CD14-positive monocyte (primary cell): ENCODE results near the gene AQP9. TPM values are rescaled to one million over a fixed set of nuclear protein-coding genes. Genes with fewer than 3 reads are reported as not detected.

ENCODE experiments used
- DNase-seq, 3 donors: peaks; one replicate each; pipeline ENCODE4 v3.0.0-alpha.2; 2011 to 2022
- H2AFZ ChIP-seq: 2 replicates; pipeline ENCODE4 v1.6.0; 2012; ENCODE audit warnings: mild to moderate bottlenecking, low read depth, low read length, inconsistent platforms; ENCODE audit not compliant: insufficient read depth, poor library complexity, severe bottlenecking
- H3K27ac ChIP-seq, 2 donors: 1 replicate in 1 of 2; 2 replicates in 1 of 2; pipeline ENCODE4 v1.5.1; 2012 to 2013; ENCODE audit warnings: low read length in 2 of 2, control low read depth in 1 of 2, inconsistent platforms in 1 of 2, low read depth in 1 of 2, mild to moderate bottlenecking in 1 of 2
- H3K27me3 ChIP-seq, 2 donors: one replicate each; pipeline versions ENCODE4 v1.6.0 to v1.6.1; 2011 to 2013; ENCODE audit warnings: low read length in 2 of 2; ENCODE audit not compliant: control insufficient read depth in 2 of 2, insufficient read depth in 2 of 2
- H3K36me3 ChIP-seq, 2 donors: replicated peaks in 1 of 2; 1 replicate in 1 of 2; 2 replicates in 1 of 2; pipeline versions ENCODE4 v1.5.1 to v1.6.1; 2012 to 2013; ENCODE audit warnings: low read length in 2 of 2, control low read depth in 1 of 2, inconsistent platforms in 1 of 2, mild to moderate bottlenecking in 1 of 2; ENCODE audit not compliant: insufficient read depth in 2 of 2, control insufficient read depth in 1 of 2
- H3K4me1 ChIP-seq, 2 donors: 1 replicate in 1 of 2; 2 replicates in 1 of 2; pipeline versions ENCODE4 v1.5.1 to v1.6.1; 2012 to 2013; ENCODE audit warnings: low read length in 2 of 2, control low read depth in 1 of 2, inconsistent platforms in 1 of 2, mild to moderate bottlenecking in 1 of 2, moderate library complexity in 1 of 2; ENCODE audit not compliant: insufficient read depth in 2 of 2, control insufficient read depth in 1 of 2
- H3K4me2 ChIP-seq: replicated peaks from 2 replicates; pipeline ENCODE3; 2012; ENCODE audit warnings: low read length, moderate library complexity, mild to moderate bottlenecking; ENCODE audit not compliant: poor library complexity, severe bottlenecking; ENCODE audit errors: extremely low read depth
- H3K4me3 ChIP-seq, 3 experiments: fragments of 200-600 bp in 1 of 3; sonication (generic) in 1 of 3; replicated peaks in 1 of 3; 1 replicate in 2 of 3; 2 replicates in 1 of 3; pipeline ENCODE4 v1.5.1; 2011 to 2013; ENCODE audit warnings: low read length in 3 of 3, mild to moderate bottlenecking in 3 of 3, control low read depth in 2 of 3, low read depth in 2 of 3, inconsistent platforms in 1 of 3, moderate library complexity in 1 of 3
- H3K79me2 ChIP-seq: 2 replicates; pipeline ENCODE4 v1.6.0; 2012; ENCODE audit warnings: mild to moderate bottlenecking, control low read depth, inconsistent platforms, low read length, moderate library complexity; ENCODE audit not compliant: insufficient read depth
- H3K9ac ChIP-seq: 2 replicates; pipeline ENCODE4 v1.6.0; 2017; ENCODE audit warnings: low read length, mild to moderate bottlenecking; ENCODE audit not compliant: insufficient read depth, poor library complexity, severe bottlenecking
- H3K9me3 ChIP-seq, 2 donors: replicated peaks in 1 of 2; 1 replicate in 1 of 2; 2 replicates in 1 of 2; pipeline versions ENCODE4 v1.5.1 to v1.6.1; 2012 to 2013; ENCODE audit warnings: low read length in 2 of 2, control low read depth in 1 of 2; ENCODE audit not compliant: control insufficient read depth in 1 of 2, insufficient read depth in 1 of 2
- H4K20me1 ChIP-seq: 2 replicates; pipeline ENCODE4 v1.6.0; 2012; ENCODE audit warnings: mild to moderate bottlenecking, low read length, control low read depth, moderate library complexity; ENCODE audit not compliant: insufficient read depth
- H3K27ac Mint-ChIP-seq, 7 donors: one replicate each; pipeline ENCODE4 v1.8.0; 2020; ENCODE audit warnings: mild to moderate bottlenecking in 7 of 7, mixed read lengths in 7 of 7, moderate library complexity in 6 of 7, inconsistent platforms in 2 of 7
- H3K27me3 Mint-ChIP-seq, 3 donors: one replicate each; pipeline ENCODE4 v1.8.0; 2021 to 2022; ENCODE audit warnings: low read depth in 3 of 3, mild to moderate bottlenecking in 3 of 3, mixed read lengths in 3 of 3, moderate library complexity in 3 of 3, inconsistent platforms in 1 of 3
- H3K36me3 Mint-ChIP-seq, 2 donors: one replicate each; pipeline ENCODE4 v1.8.0; 2020; ENCODE audit warnings: mixed read lengths in 2 of 2, inconsistent platforms in 1 of 2, mild to moderate bottlenecking in 1 of 2
- H3K4me1 Mint-ChIP-seq: one replicate; pipeline ENCODE4 v1.8.0; 2020; ENCODE audit warnings: mild to moderate bottlenecking, mixed read lengths
- H3K4me3 Mint-ChIP-seq, 2 donors: one replicate each; pipeline ENCODE4 v1.8.0; 2020; ENCODE audit warnings: mild to moderate bottlenecking in 2 of 2, mixed read lengths in 2 of 2, moderate library complexity in 1 of 2
- H3K9me3 Mint-ChIP-seq, 7 donors: one replicate each; pipeline ENCODE4 v1.8.0; 2020 to 2022; ENCODE audit warnings: mixed read lengths in 7 of 7, mild to moderate bottlenecking in 6 of 7, moderate library complexity in 6 of 7, inconsistent platforms in 2 of 7
- CTCF ChIP-seq: fragments of 200-600 bp; IDR thresholded peaks from one replicate; pipeline ENCODE4 v1.8.0; 2022; ENCODE audit warnings: antibody characterized with exemption, mild to moderate bottlenecking
- WGBS: methylation state at CpG from one replicate; pipeline ENCODE4 v1.1.5; 2013; ENCODE audit warnings: missing lambda C conversion rate; ENCODE audit not compliant: insufficient coverage; 5-methylcytosine and 5-hydroxymethylcytosine counted together
- intact Hi-C, 2 donors: fragments of 100-400 bp; cut with micrococcal nuclease; formaldehyde crosslinking; loops; one replicate each; pipeline versions ENCODE4 v1.15.0 to v1.15.1; 2023
- polyA plus RNA-seq, 3 donors: library from polyadenylated mRNA; depleted of rRNA in 1 of 3; unstranded in 2 of 3; stranded (reverse) in 1 of 3; fragments of 300-500 nt in 2 of 3; fragments of >200 nt in 1 of 3; fragmentation: Illumina TruSeq in 2 of 3; gene quantifications; 1 replicate in 2 of 3; 2 replicates in 1 of 3; pipeline ENCODE4 v1.2.3, GENCODE V29; 2012 to 2021

The AQP9 gene
- polyA plus RNA-seq, 3 donors: 35.6 to 141 (median 112) TPM

DNA sequence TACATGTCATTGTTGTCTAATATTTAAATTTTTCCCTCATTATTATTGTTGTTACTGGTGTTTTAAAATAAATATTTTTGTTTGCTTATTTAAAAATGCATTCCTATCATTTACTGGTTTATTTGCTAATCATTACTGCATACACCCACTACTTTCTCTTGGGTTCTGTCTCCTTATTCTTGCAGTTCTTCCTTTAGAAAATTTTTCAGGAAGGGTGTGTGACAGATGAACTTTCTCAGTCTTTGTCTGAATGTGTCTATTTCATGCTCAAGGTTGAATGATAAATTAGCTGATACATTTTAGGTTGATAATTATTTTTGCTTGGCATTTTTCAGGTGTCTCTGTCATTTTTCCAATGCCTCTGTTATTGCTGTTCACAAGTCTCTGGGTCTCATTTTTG lies 7.4 kb downstream of the AQP9 start:
- Histone ChIP-seq H3K4me1 (peaks cover 78 to 91% of the 10 kb centered on the region in 2 donors), H3K27ac (peak overlapping the region; percentile 98), H3K4me2 (peak overlapping the region; percentile 54), H3K4me3 (peak overlapping the region in 2 of 3 experiments; percentile 10 to 55), H4K20me1 (no peaks in the 10 kb centered on the region), H3K27me3 (no peaks in the 10 kb centered on the region), H2AFZ (no peak overlapping the region), H3K9ac (peak overlapping the region; percentile 70), H3K79me2 (peaks cover 31% of the 10 kb centered on the region), H3K36me3 (peaks cover 0 to 10% of the 10 kb centered on the region in 2 donors), H3K9me3 (no peaks in the 10 kb centered on the region)
- Mint-ChIP-seq H3K4me3 (peak overlapping the region; percentile 58 to 78), H3K36me3 (peaks cover 35 to 47% of the 10 kb centered on the region in 2 donors), H3K27ac (peak overlapping the region; percentile 99 to 100 (median 100)), H3K9me3 (peaks cover 0 to 1% (median 0%) of the 10 kb centered on the region in 7 donors), H3K27me3 (peaks cover 0 to 2% (median 0%) of the 10 kb centered on the region in 3 donors), H3K4me1 (peaks cover 75% of the 10 kb centered on the region)
- DNase-seq: no peak
- TF ChIP-seq CTCF: no peak
- intact Hi-C loops: loop anchor here in 1 of 2 donors (10.0 kb wide), 1 partner anchor 189 kb away; no protein-coding TSS in a partner anchor

- DNase-seq: no peak
- Mint-ChIP-seq H3K4me3 (peak overlapping the region; percentile 58 to 78), H3K36me3 (peaks cover 35 to 41% of the 10 kb centered on the region in 2 donors), H3K4me1 (peaks cover 70% of the 10 kb centered on the region), H3K27ac (peak overlapping the region; percentile 99 to 100 (median 100)), H3K27me3 (peaks cover 0 to 2% (median 0%) of the 10 kb centered on the region in 3 donors), H3K9me3 (peaks cover 0 to 1% (median 0%) of the 10 kb centered on the region in 7 donors)
- intact Hi-C loops: loop anchor here in 1 of 2 donors (10.0 kb wide), 1 partner anchor 189 kb away; no protein-coding TSS in a partner anchor
- Histone ChIP-seq H3K27ac (peak overlapping the region; percentile 98), H3K36me3 (peaks cover 0 to 10% of the 10 kb centered on the region in 2 donors), H3K4me2 (peak overlapping the region; percentile 54), H3K27me3 (no peaks in the 10 kb centered on the region), H3K79me2 (peaks cover 25% of the 10 kb centered on the region), H3K9ac (peak overlapping the region; percentile 70), H3K9me3 (no peaks in the 10 kb centered on the region), H4K20me1 (no peaks in the 10 kb centered on the region), H2AFZ (no peak overlapping the region), H3K4me1 (peaks cover 72 to 85% of the 10 kb centered on the region in 2 donors), H3K4me3 (peak overlapping the region in 2 of 3 experiments; percentile 10 to 55)
- WGBS: no CpG with 5 or more reads among the region's 4 CpGs
- no peak for TF ChIP-seq CTCF
Observed at GRCh38 chr15:58146211-58146610, 8.0 kb downstream of the AQP9 start.
